ENCODE measurements around the gene RAB4B. TPM values are rescaled to one million over a fixed set of nuclear protein-coding genes. Genes with fewer than 3 reads are reported as not detected.

The RAB4B gene
- total and polyA plus RNA-seq, 2 donors (not counting 1 experiment from before 2014, with no cell fraction given) = 10.6 to 12.8 TPM

DNA sequence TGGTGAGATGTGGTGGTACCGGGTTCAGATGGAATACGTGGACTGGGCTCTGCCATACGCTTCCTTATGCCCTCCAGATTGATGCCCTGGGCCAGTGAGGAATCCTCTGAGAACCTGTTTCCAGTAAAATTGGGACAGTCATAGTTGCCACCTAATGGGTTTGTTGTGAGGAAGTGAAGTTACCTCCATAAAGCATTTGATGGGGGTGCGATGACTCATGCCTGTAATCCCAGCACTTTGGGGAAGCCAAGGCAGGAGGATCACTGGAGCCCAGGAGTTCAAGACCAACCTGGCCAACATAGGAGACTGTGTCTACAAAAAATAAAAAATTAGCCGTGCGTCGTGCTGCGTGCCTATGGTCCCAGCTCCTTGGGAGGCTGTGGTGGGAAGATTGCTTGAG is 22.3 kb upstream of the RAB4B start:
- H3K36me3 ChIP-seq (ENCODE audit: control insufficient read depth, insufficient read depth, low read length) = peaks cover 26% of the 10 kb centered on the region
- peaks cover 4% of the 10 kb centered on the region for H3K4me1 ChIP-seq (ENCODE audit: control insufficient read depth, extremely low read depth, insufficient read depth, low read length)
- H3K27ac ChIP-seq (ENCODE audit: insufficient read depth, low read length) = no peak overlapping the region
- DNase-seq (ENCODE audit: low read depth in 2 of 2) = no peak
- no peak overlapping the region for H3K9ac ChIP-seq (ENCODE audit: insufficient read depth, low read length)
- no peaks in the 10 kb centered on the region for H3K9me3 ChIP-seq (ENCODE audit: control insufficient read depth, insufficient read depth, low read depth, low read length)
- H4K20me1 ChIP-seq (ENCODE audit: control insufficient read depth, extremely low read depth, insufficient read depth, low read length) = no peaks in the 10 kb centered on the region
- no peaks in the 10 kb centered on the region for H3K27me3 ChIP-seq (ENCODE audit: control insufficient read depth, insufficient read depth, low read length)
- TF ChIP-seq CTCF (conservative IDR thresholded peaks at IDR 0.05 in 1 of 2, IDR thresholded peaks at IDR 0.05 in 1 of 2; ENCODE audit: low read depth in 1 of 2, low read length in 2 of 2) = no peak
- no peak for TF ChIP-seq EZH2 (IDR thresholded peaks at IDR 0.05; ENCODE audit: low read length, missing control alignments)
- no peak overlapping the region for H3K4me3 ChIP-seq (replicated peaks in 1 of 4; ENCODE audit: control extremely low read depth in 1 of 4, insufficient read depth in 1 of 4, low read depth in 3 of 4, low read length in 4 of 4)
- no peak overlapping the region for H2AFZ ChIP-seq (ENCODE audit: low read length)
- H3K79me2 ChIP-seq (ENCODE audit: control insufficient read depth, insufficient read depth, low read length) = peaks cover 60% of the 10 kb centered on the region
- H3K4me2 ChIP-seq (ENCODE audit: extremely low read depth, insufficient read depth, low read length) = no peak overlapping the region

DNA sequence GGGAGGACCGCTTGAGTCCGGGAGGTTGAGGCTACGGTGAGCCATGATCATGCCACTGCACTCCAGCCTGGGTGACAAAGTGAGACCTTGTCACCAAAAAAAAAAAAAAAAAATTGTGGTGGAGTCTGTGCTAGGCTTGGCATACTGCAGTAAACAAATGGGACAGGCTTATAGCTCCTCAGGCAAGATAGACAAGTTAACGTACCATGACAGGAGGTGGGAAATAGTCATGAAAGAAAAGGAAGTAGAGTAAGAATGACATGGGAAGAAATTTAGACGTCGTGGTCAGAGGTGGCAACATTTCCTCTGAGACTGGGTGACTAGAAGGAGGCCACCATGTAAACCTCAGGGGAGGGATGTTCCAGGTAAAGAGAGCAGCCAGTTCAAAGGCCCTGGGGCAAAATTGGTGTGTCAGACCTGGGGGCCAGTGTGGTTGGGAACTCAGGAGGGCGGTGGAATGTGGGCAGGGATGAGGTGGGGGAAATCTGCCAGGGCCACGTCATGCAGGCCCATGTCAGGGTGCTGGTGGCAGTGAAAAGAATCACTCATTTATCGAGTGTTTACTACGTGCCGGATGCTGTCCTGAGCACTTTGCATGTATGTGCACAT is 21.4 kb upstream of the RAB4B start:
- Histone ChIP-seq H3K4me1 (ENCODE audit: control insufficient read depth, extremely low read depth, insufficient read depth, low read length) (peaks cover 4% of the 10 kb centered on the region), H3K27ac (ENCODE audit: insufficient read depth, low read length) (no peak overlapping the region), H3K9me3 (ENCODE audit: control insufficient read depth, insufficient read depth, low read depth, low read length) (no peaks in the 10 kb centered on the region), H3K4me3 (replicated peaks in 1 of 4; ENCODE audit: control extremely low read depth in 1 of 4, insufficient read depth in 1 of 4, low read depth in 3 of 4, low read length in 4 of 4) (no peak overlapping the region), H3K4me2 (ENCODE audit: extremely low read depth, insufficient read depth, low read length) (no peak overlapping the region), H3K79me2 (ENCODE audit: control insufficient read depth, insufficient read depth, low read length) (peaks cover 56% of the 10 kb centered on the region), H3K27me3 (ENCODE audit: control insufficient read depth, insufficient read depth, low read length) (no peaks in the 10 kb centered on the region), H3K36me3 (ENCODE audit: control insufficient read depth, insufficient read depth, low read length) (peaks cover 27% of the 10 kb centered on the region), H2AFZ (ENCODE audit: low read length) (no peak overlapping the region), H3K9ac (ENCODE audit: insufficient read depth, low read length) (no peak overlapping the region), H4K20me1 (ENCODE audit: control insufficient read depth, extremely low read depth, insufficient read depth, low read length) (no peaks in the 10 kb centered on the region)
- DNase-seq (ENCODE audit: low read depth in 2 of 2) = no peak
- no peak for TF ChIP-seq CTCF (conservative IDR thresholded peaks at IDR 0.05 in 1 of 2, IDR thresholded peaks at IDR 0.05 in 1 of 2; ENCODE audit: low read depth in 1 of 2, low read length in 2 of 2)
- no peak for TF ChIP-seq EZH2 (IDR thresholded peaks at IDR 0.05; ENCODE audit: low read length, missing control alignments)

- peaks cover 38% of the 10 kb centered on the region for H3K36me3 ChIP-seq (ENCODE audit: control insufficient read depth, insufficient read depth, low read length)
Measured at GRCh38 chr19:40758491-40758890, 19.6 kb upstream of the RAB4B start.

More at GRCh38 chr19:40758491-40758890, 19.6 kb upstream of the RAB4B start:
- TF ChIP-seq CTCF (conservative IDR thresholded peaks at IDR 0.05 in 1 of 2, IDR thresholded peaks at IDR 0.05 in 1 of 2; ENCODE audit: low read depth in 1 of 2, low read length in 2 of 2) (no peak), EZH2 (IDR thresholded peaks at IDR 0.05; ENCODE audit: low read length, missing control alignments) (no peak)
- Histone ChIP-seq H3K4me3 (replicated peaks in 1 of 4; ENCODE audit: control extremely low read depth in 1 of 4, insufficient read depth in 1 of 4, low read depth in 3 of 4, low read length in 4 of 4) (no peak overlapping the region), H3K27ac (ENCODE audit: insufficient read depth, low read length) (no peak overlapping the region), H2AFZ (ENCODE audit: low read length) (no peak overlapping the region), H3K27me3 (ENCODE audit: control insufficient read depth, insufficient read depth, low read length) (no peaks in the 10 kb centered on the region), H3K4me1 (ENCODE audit: control insufficient read depth, extremely low read depth, insufficient read depth, low read length) (peaks cover 2% of the 10 kb centered on the region), H3K4me2 (ENCODE audit: extremely low read depth, insufficient read depth, low read length) (no peak overlapping the region), H3K9me3 (ENCODE audit: control insufficient read depth, insufficient read depth, low read depth, low read length) (no peaks in the 10 kb centered on the region), H3K79me2 (ENCODE audit: control insufficient read depth, insufficient read depth, low read length) (peaks cover 40% of the 10 kb centered on the region), H3K9ac (ENCODE audit: insufficient read depth, low read length) (no peak overlapping the region), H4K20me1 (ENCODE audit: control insufficient read depth, extremely low read depth, insufficient read depth, low read length) (no peaks in the 10 kb centered on the region)
- no peak for DNase-seq (ENCODE audit: low read depth in 2 of 2)
